ENCODE data around the gene ATAD2B.
A peak's percentile ranks its signal among the peaks of the same experiment; 100 is the strongest.
"Not testable (repeated sequence)": the region's sequence is repeated elsewhere in the genome, so short reads cannot be mapped to it uniquely, and the experiment has no call there.

ATAD2B gene

GRCh38 chr2:23736783-23737182 is 190.1 kb downstream of the ATAD2B start:
- not testable (repeated sequence) for H3K4ac ChIP-seq (ENCODE audit: low read depth, low read length); H2AK5ac ChIP-seq (ENCODE audit: low read length); H3K79me2 ChIP-seq (ENCODE audit: control insufficient read depth, insufficient read depth, low read length, poor library complexity); H3K14ac ChIP-seq (ENCODE audit: low read length); H4K12ac ChIP-seq (ENCODE audit: low read depth, low read length); H3K27ac ChIP-seq (ENCODE audit: low read depth, low read length); H4K91ac ChIP-seq (ENCODE audit: low read depth, low read length); H3K23ac ChIP-seq (ENCODE audit: low read length); H3K36me3 ChIP-seq (ENCODE audit: control insufficient read depth in 1 of 2, insufficient read depth in 2 of 2, low read length in 2 of 2); H4K8ac ChIP-seq (ENCODE audit: low read depth, low read length); H2AFZ ChIP-seq (ENCODE audit: insufficient read depth, low read length, poor library complexity); H3K4me1 ChIP-seq (ENCODE audit: control insufficient read depth in 1 of 2, insufficient read depth in 2 of 2, low read length in 2 of 2); H3K4me2 ChIP-seq (ENCODE audit: low read length); H3K9me3 ChIP-seq (ENCODE audit: insufficient read depth, low read depth, low read length); H2BK12ac ChIP-seq (ENCODE audit: low read length); H2BK5ac ChIP-seq (ENCODE audit: low read depth, low read length, poor library complexity); H3K79me1 ChIP-seq (ENCODE audit: low read length); H2BK120ac ChIP-seq (ENCODE audit: insufficient read depth, low read length, poor library complexity); H3K4me3 ChIP-seq (ENCODE audit: low read depth, low read length); H3K18ac ChIP-seq (ENCODE audit: low read length); DNase-seq; H3K9ac ChIP-seq (ENCODE audit: low read length); H3K27me3 ChIP-seq (ENCODE audit: insufficient read depth, low read length)
- WGBS (ENCODE audit: extremely low coverage, insufficient coverage, insufficient read length) = no CpG with 5 or more reads among the region's 9 CpGs

GRCh38 chr2:23734416-23734815 is 192.5 kb downstream of the ATAD2B start:
- no peak overlapping the region for H3K9ac ChIP-seq (ENCODE audit: low read length)
- H3K4me1 ChIP-seq (ENCODE audit: control insufficient read depth in 1 of 2, insufficient read depth in 2 of 2, low read length in 2 of 2) = no peaks in the 10 kb centered on the region
- no CpG with 5 or more reads among the region's 3 CpGs for WGBS (ENCODE audit: extremely low coverage, insufficient coverage, insufficient read length)
- no peak overlapping the region for H4K8ac ChIP-seq (ENCODE audit: low read depth, low read length)
- H3K4me2 ChIP-seq (ENCODE audit: low read length) = no peak overlapping the region
- H3K79me2 ChIP-seq (ENCODE audit: control insufficient read depth, insufficient read depth, low read length, poor library complexity) = no peaks in the 10 kb centered on the region
- DNase-seq = no peak
- no peak overlapping the region for H3K14ac ChIP-seq (ENCODE audit: low read length)
- no peak overlapping the region for H3K23ac ChIP-seq (ENCODE audit: low read length)
- H4K91ac ChIP-seq (ENCODE audit: low read depth, low read length) = no peak overlapping the region
- no peaks in the 10 kb centered on the region for H3K27me3 ChIP-seq (ENCODE audit: insufficient read depth, low read length)
- H2BK5ac ChIP-seq (ENCODE audit: low read depth, low read length, poor library complexity) = no peak overlapping the region
- H3K27ac ChIP-seq (ENCODE audit: low read depth, low read length) = no peak overlapping the region
- no peak overlapping the region for H2BK120ac ChIP-seq (ENCODE audit: insufficient read depth, low read length, poor library complexity)
- H3K36me3 ChIP-seq (ENCODE audit: control insufficient read depth in 1 of 2, insufficient read depth in 2 of 2, low read length in 2 of 2) = peaks cover 2% of the 10 kb centered on the region in 2 experiments
- H2BK12ac ChIP-seq (ENCODE audit: low read length) = no peak overlapping the region
- no peak overlapping the region for H2AK5ac ChIP-seq (ENCODE audit: low read length)
- H3K4ac ChIP-seq (ENCODE audit: low read depth, low read length) = no peak overlapping the region
- H3K4me3 ChIP-seq (ENCODE audit: low read depth, low read length) = no peak overlapping the region
- H3K18ac ChIP-seq (ENCODE audit: low read length) = no peak overlapping the region
- no peak overlapping the region for H2AFZ ChIP-seq (ENCODE audit: insufficient read depth, low read length, poor library complexity)
- H4K12ac ChIP-seq (ENCODE audit: low read depth, low read length) = no peak overlapping the region
- no peaks in the 10 kb centered on the region for H3K79me1 ChIP-seq (ENCODE audit: low read length)
- H3K9me3 ChIP-seq (ENCODE audit: insufficient read depth, low read depth, low read length) = peaks cover 2% of the 10 kb centered on the region

- not testable (repeated sequence) for H3K4me1 ChIP-seq (ENCODE audit: control insufficient read depth in 1 of 2, insufficient read depth in 2 of 2, low read length in 2 of 2); H2BK120ac ChIP-seq (ENCODE audit: insufficient read depth, low read length, poor library complexity); H3K4ac ChIP-seq (ENCODE audit: low read depth, low read length); H3K27me3 ChIP-seq (ENCODE audit: insufficient read depth, low read length); H3K79me1 ChIP-seq (ENCODE audit: low read length); H3K36me3 ChIP-seq (ENCODE audit: control insufficient read depth in 1 of 2, insufficient read depth in 2 of 2, low read length in 2 of 2); H3K9ac ChIP-seq (ENCODE audit: low read length); H2BK12ac ChIP-seq (ENCODE audit: low read length); H3K4me3 ChIP-seq (ENCODE audit: low read depth, low read length); H3K9me3 ChIP-seq (ENCODE audit: insufficient read depth, low read depth, low read length); H3K79me2 ChIP-seq (ENCODE audit: control insufficient read depth, insufficient read depth, low read length, poor library complexity); H4K91ac ChIP-seq (ENCODE audit: low read depth, low read length); H4K12ac ChIP-seq (ENCODE audit: low read depth, low read length); H3K18ac ChIP-seq (ENCODE audit: low read length); H2BK5ac ChIP-seq (ENCODE audit: low read depth, low read length, poor library complexity); H3K23ac ChIP-seq (ENCODE audit: low read length); H3K27ac ChIP-seq (ENCODE audit: low read depth, low read length); H2AFZ ChIP-seq (ENCODE audit: insufficient read depth, low read length, poor library complexity); H4K8ac ChIP-seq (ENCODE audit: low read depth, low read length); H2AK5ac ChIP-seq (ENCODE audit: low read length); H3K4me2 ChIP-seq (ENCODE audit: low read length); H3K14ac ChIP-seq (ENCODE audit: low read length)
- peak; percentile 80 to 82 for DNase-seq
- no CpG with 5 or more reads among the region's 3 CpGs for WGBS (ENCODE audit: extremely low coverage, insufficient coverage, insufficient read length)
These were observed 203.9 kb downstream of the ATAD2B start for GRCh38 chr2:23723029-23723428.

GRCh38 chr2:23722255-23722654 is 204.7 kb downstream of the ATAD2B start:
- H2BK120ac ChIP-seq (ENCODE audit: insufficient read depth, low read length, poor library complexity) = no peak overlapping the region
- H3K9me3 ChIP-seq (ENCODE audit: insufficient read depth, low read depth, low read length) = peaks cover 4% of the 10 kb centered on the region
- no peaks in the 10 kb centered on the region for H3K36me3 ChIP-seq (ENCODE audit: control insufficient read depth in 1 of 2, insufficient read depth in 2 of 2, low read length in 2 of 2)
- H4K12ac ChIP-seq (ENCODE audit: low read depth, low read length) = no peak overlapping the region
- no peaks in the 10 kb centered on the region for H3K79me2 ChIP-seq (ENCODE audit: control insufficient read depth, insufficient read depth, low read length, poor library complexity)
- H3K27me3 ChIP-seq (ENCODE audit: insufficient read depth, low read length) = no peaks in the 10 kb centered on the region
- no peak overlapping the region for H2AFZ ChIP-seq (ENCODE audit: insufficient read depth, low read length, poor library complexity)
- no peak overlapping the region for H3K4ac ChIP-seq (ENCODE audit: low read depth, low read length)
- H2BK12ac ChIP-seq (ENCODE audit: low read length) = no peak overlapping the region
- no peak overlapping the region for H3K23ac ChIP-seq (ENCODE audit: low read length)
- H4K8ac ChIP-seq (ENCODE audit: low read depth, low read length) = no peak overlapping the region
- H3K4me3 ChIP-seq (ENCODE audit: low read depth, low read length) = no peak overlapping the region
- WGBS (ENCODE audit: extremely low coverage, insufficient coverage, insufficient read length) = no CpG with 5 or more reads among the region's 3 CpGs
- no peak overlapping the region for H3K27ac ChIP-seq (ENCODE audit: low read depth, low read length)
- no peaks in the 10 kb centered on the region for H3K79me1 ChIP-seq (ENCODE audit: low read length)
- no peak overlapping the region for H4K91ac ChIP-seq (ENCODE audit: low read depth, low read length)
- no peak overlapping the region for H3K4me2 ChIP-seq (ENCODE audit: low read length)
- no peak overlapping the region for H2BK5ac ChIP-seq (ENCODE audit: low read depth, low read length, poor library complexity)
- no peak overlapping the region for H3K9ac ChIP-seq (ENCODE audit: low read length)
- no peak overlapping the region for H3K18ac ChIP-seq (ENCODE audit: low read length)
- no peak for DNase-seq
- no peak overlapping the region for H2AK5ac ChIP-seq (ENCODE audit: low read length)
- peaks cover 4 to 7% of the 10 kb centered on the region in 2 experiments for H3K4me1 ChIP-seq (ENCODE audit: control insufficient read depth in 1 of 2, insufficient read depth in 2 of 2, low read length in 2 of 2)
- H3K14ac ChIP-seq (ENCODE audit: low read length) = no peak overlapping the region
